B cell (primary cell): ENCODE results near the gene PGM2.

Experiments
- EZH2 ChIP-seq: IDR thresholded peaks from 2 replicates; pipeline ENCODE4 v1.6.1; 2012; ENCODE audit warnings: borderline replicate concordance, low read depth, mild to moderate bottlenecking, moderate library complexity, low read length; ENCODE audit not compliant: insufficient read depth, poor library complexity, severe bottlenecking
- TF ChIP-seq, protein P1 (sequence below): fragments of 200-600 bp; IDR thresholded peaks from one replicate; pipeline ENCODE4 v1.8.0; 2022; ENCODE audit warnings: antibody characterized with exemption, mild to moderate bottlenecking

DNA sequence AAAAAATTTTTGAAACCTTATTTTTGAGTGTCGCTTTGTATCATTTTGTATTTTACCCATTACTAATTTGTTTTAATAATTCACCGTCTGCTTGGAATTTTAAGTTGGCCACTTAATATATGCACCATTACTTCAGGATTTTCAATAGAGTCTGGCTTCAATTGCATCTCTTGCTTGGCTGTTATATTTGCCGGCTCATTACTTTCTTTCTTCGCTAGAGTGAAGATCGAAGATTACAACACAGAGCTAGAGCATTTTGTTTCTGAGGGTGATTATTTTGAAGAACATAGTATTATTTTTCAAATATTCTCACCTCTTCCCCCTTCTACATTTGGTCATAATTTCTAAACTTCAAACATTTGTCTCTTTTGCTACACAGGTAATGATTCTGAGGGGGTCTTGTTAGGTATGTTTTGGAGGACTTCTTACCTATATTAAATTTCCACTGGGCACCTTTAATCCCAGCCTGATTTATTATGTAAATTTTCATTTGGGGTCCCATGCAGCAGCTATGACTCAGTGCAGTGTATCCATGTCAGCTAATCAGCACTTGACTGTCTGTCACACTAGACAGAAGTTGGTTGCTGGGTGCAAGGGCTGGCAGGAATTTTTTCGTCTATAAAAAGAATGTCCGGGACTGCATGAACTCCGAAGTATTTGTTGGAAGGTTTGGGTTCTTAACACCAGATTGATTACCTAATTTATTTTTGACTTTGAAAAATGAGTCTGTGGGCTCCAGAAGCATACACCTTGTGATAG lies 83.0 kb downstream of the PGM2 start:
- TF ChIP-seq EZH2, result no peak
- TF ChIP-seq, protein P1, sequence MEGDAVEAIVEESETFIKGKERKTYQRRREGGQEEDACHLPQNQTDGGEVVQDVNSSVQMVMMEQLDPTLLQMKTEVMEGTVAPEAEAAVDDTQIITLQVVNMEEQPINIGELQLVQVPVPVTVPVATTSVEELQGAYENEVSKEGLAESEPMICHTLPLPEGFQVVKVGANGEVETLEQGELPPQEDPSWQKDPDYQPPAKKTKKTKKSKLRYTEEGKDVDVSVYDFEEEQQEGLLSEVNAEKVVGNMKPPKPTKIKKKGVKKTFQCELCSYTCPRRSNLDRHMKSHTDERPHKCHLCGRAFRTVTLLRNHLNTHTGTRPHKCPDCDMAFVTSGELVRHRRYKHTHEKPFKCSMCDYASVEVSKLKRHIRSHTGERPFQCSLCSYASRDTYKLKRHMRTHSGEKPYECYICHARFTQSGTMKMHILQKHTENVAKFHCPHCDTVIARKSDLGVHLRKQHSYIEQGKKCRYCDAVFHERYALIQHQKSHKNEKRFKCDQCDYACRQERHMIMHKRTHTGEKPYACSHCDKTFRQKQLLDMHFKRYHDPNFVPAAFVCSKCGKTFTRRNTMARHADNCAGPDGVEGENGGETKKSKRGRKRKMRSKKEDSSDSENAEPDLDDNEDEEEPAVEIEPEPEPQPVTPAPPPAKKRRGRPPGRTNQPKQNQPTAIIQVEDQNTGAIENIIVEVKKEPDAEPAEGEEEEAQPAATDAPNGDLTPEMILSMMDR, result no peak
